Heart left ventricle (tissue), 16 donors: ENCODE results near the gene HIRIP3. TPM values are rescaled to one million over a fixed set of nuclear protein-coding genes. Genes with fewer than 3 reads are reported as not detected.

Source experiments
- ATAC-seq, 4 donors: fragments of 200-7000 bp; cut with Tn5 transposase; one replicate each; pipeline ENCODE4 v1.9.1; 2020 to 2022; ENCODE audit warnings: moderate library complexity in 4 of 4, mild to moderate bottlenecking in 3 of 4, moderate number of reproducible peaks in 1 of 4
- DNase-seq, 5 donors: peaks; one replicate each; pipeline ENCODE4 v3.0.0-alpha.2; 2020
- H3K27ac ChIP-seq, 12 donors: fragments of 200-600 bp; sonication (generic) in 4 of 12; one replicate each; pipeline versions ENCODE4 v1.5.0 to v1.8.0; 2016 to 2022; ENCODE audit warnings: mild to moderate bottlenecking in 2 of 12
- H3K27me3 ChIP-seq, 9 donors: fragments of 200-600 bp; sonication (generic) in 2 of 9; one replicate each; pipeline versions ENCODE4 v1.5.1 to v1.8.0; 2016 to 2022; ENCODE audit warnings: mild to moderate bottlenecking in 3 of 9
- H3K36me3 ChIP-seq, 9 donors: fragments of 200-600 bp; sonication (generic) in 2 of 9; one replicate each; pipeline versions ENCODE4 v1.5.0 to v1.8.0; 2018 to 2022; ENCODE audit warnings: mild to moderate bottlenecking in 2 of 9
- H3K4me1 ChIP-seq, 12 donors: fragments of 200-600 bp; sonication (generic) in 4 of 12; one replicate each; pipeline versions ENCODE4 v1.5.0 to v1.8.0; 2016 to 2022; ENCODE audit warnings: mild to moderate bottlenecking in 3 of 12
- H3K4me3 ChIP-seq, 12 donors: fragments of 200-600 bp; sonication (generic) in 4 of 12; one replicate each; pipeline versions ENCODE4 v1.5.0 to v1.8.0; 2017 to 2022; ENCODE audit warnings: mild to moderate bottlenecking in 9 of 12, moderate library complexity in 4 of 12
- H3K9me3 ChIP-seq, 12 donors: fragments of 200-600 bp; sonication (generic) in 4 of 12; one replicate each; pipeline versions ENCODE4 v1.5.0 to v1.8.0; 2016 to 2022; ENCODE audit warnings: mild to moderate bottlenecking in 1 of 12
- CTCF ChIP-seq, 12 donors: fragments of 200-600 bp; sonication (generic) in 4 of 12; IDR thresholded peaks; one replicate each; pipeline versions ENCODE4 v1.5.0 to v1.8.0; 2018 to 2022; ENCODE audit warnings: antibody characterized with exemption in 12 of 12, mild to moderate bottlenecking in 5 of 12
- POLR2A ChIP-seq, 2 donors: fragments of 450-650 bp; IDR thresholded peaks; one replicate each; pipeline ENCODE4 v1.6.1; 2017; ENCODE audit warnings: antibody characterized with exemption in 2 of 2, mild to moderate bottlenecking in 2 of 2, moderate library complexity in 2 of 2
- WGBS, 4 donors: extraction: QIAGEN DNeasy Blood & Tissue Kit in 2 of 4; methylation state at CpG; one replicate each; pipeline versions ENCODE4 v1.1.5 to v1.1.7; 2013 to 2018; 5-methylcytosine and 5-hydroxymethylcytosine counted together
- intact Hi-C, 10 donors: fragments of 100-400 bp; cut with DNase I; formaldehyde crosslinking; loops; one replicate each; pipeline versions ENCODE4 v1.11.1 to v1.14.2; 2022
- polyA plus RNA-seq, 2 donors: library from polyadenylated mRNA; stranded (reverse); fragments of 200-250 nt; gene quantifications; one replicate each; pipeline ENCODE4 v1.2.3, GENCODE V29; 2013
- total RNA-seq, 9 donors: library from RNA; depleted of rRNA in 2 of 9; stranded (reverse); fragments of >200 nt in 2 of 9; fragmentation: NEBNext Ultra II Directional in 3 of 9; extraction: Animal tissue kit (Norgen Biotek cat#: 25700) in 3 of 9; gene quantifications; one replicate each; pipeline versions ENCODE4 v1.1.0 to v1.2.4, GENCODE V29; 2016 to 2023
- donor health status: ischemic (EF 13 %, LVEDD 7.1; RV severe dilation, severe dysfunction).
- donor health status: healthy with polysubstance abuse.
- donor health status: DM: no; HTN: yes; CAD: no.
- donor health status: DM: no; HTN: no; CAD: no.
- donor health status: ischemic (EF 25% LVEDD 6.9; RV normal size, moderate dysfunction).
- donor health status: ischemic (EF 25% LVEDD 5.7; RV mildly dilated, moderate dysfunction).
- donor health status: healthy.
- donor health status: DM: yes; HTN: yes; CAD: no.
- donor health status: ischemic (EF 35%, LVEDD 5.7; RV mildly dilated, moderate dysfunction).
- donor health status: nonischemic (EF 11% LVEDD 7.7; RV severe dilation, severe dysfunction).
- donor health status: DM: yes; HTN: yes; CAD: no.
- donor health status: PGD.
- donor health status: ischemic (EF 29% LVEDD 5.4; RV normal size, mild dysfunction).
- donor health status: nonischemic (EF 23%, LVEDD 6.1; RV moderate dilation, normal function).

Gene HIRIP3
- total and polyA plus RNA-seq, 11 donors, result 13.3 to 27.4 (median 17.6) TPM

DNA sequence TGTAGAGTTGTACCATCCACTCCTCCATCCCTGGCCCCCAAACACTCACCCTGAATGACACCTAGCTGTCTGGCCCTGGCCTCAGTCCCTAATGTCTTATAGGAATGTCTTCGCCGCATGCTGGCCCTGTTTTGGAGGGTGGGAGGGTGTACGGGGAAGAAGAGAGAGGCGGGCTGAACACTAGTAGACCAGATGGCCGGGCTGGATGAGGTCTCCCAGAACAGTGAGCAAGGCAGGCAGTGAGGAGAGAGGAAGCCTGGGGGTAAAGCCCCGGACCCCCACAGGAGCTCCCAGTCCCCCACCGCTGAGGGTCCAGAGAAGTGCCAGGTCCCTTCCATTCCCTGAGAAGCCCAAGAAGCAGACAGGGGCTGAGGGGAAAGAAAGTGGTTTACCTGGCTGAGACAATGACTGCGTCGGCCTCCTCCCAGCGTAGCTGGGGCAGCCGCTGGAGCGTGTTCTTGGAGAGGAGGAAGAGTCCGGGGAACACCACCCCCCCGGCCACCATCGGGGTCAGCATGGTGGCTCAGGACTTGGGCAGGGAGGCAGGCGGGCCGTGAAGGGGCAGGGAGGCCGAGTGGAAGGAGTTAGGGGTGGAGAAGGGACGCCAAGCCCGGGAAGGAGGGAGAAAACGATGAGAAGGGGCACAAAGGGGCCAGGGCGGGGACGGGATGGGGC is 34.7 kb upstream of the HIRIP3 start:
- no peak for ATAC-seq
- no peaks in the 10 kb centered on the region for H3K36me3 ChIP-seq
- intact Hi-C loops, result loop anchor here in 1 of 10 donors (10.0 kb wide), 1 partner anchor 65 kb away; the partner anchor contains the start of genes TBX6 and YPEL3
- TF ChIP-seq CTCF (IDR thresholded peaks at IDR 0.05), result no peak
- no peak for TF ChIP-seq POLR2A (IDR thresholded peaks at IDR 0.05)
- no peaks in the 10 kb centered on the region for H3K9me3 ChIP-seq
- H3K27ac ChIP-seq, result no peak overlapping the region
- H3K27me3 ChIP-seq, result peaks cover 25 to 90% (median 62%) of the 10 kb centered on the region in 9 donors
- peaks cover 0 to 11% (median 0%) of the 10 kb centered on the region in 12 donors for H3K4me1 ChIP-seq
- WGBS, 4 donors, result 21 to 25% (median 22%) methylated on average over 22 to 23 of the region's 23 CpGs
- H3K4me3 ChIP-seq, result no peak overlapping the region
- no peak for DNase-seq

DNA sequence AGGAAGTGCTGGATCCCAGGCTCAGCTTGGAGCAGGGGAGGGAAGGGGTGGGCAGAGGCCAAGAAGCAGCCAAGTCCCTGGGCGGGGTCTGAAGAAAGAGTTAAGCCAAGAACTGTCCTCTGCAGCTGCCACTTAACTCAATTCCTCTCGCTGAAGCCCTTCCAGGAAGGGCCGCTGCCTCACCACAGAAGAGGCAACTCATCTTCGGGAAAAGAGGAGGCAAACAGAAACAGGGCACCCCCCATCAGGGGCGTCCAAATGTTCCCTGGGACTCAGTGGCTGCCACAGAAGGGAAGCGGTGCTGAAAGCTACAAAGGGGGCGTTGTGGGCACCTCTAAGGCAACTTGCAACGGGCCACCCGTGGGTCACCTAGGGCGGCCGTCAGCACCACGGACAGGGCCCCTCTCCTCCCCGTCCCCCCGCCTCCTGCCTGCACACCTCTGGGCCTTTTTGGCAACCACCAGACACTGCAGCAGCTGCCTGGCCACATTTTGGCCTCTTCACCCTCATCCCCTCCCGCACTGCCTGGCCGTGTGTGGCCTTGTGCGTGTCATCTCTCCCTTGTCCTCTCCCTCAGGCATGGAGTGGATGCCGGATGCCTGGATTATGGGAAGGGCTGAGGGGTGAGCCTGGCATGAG is 33.1 kb upstream of the HIRIP3 start:
- TF ChIP-seq POLR2A (IDR thresholded peaks at IDR 0.05) (no peak), CTCF (IDR thresholded peaks at IDR 0.05) (no peak)
- H3K4me1 ChIP-seq, result peaks cover 0 to 11% (median 0%) of the 10 kb centered on the region in 12 donors
- peaks cover 23 to 77% (median 55%) of the 10 kb centered on the region in 9 donors for H3K27me3 ChIP-seq
- no peaks in the 10 kb centered on the region for H3K9me3 ChIP-seq
- H3K4me3 ChIP-seq, result no peak overlapping the region
- 11 to 15% (median 14%) methylated on average over 11 to 18 of the region's 18 CpGs for WGBS, 4 donors
- ATAC-seq (peak in 3 of 4 donors; percentile 46 to 75 (median 51)), DNase-seq (peak in 1 of 5 donors; percentile 21)
- H3K36me3 ChIP-seq, result no peaks in the 10 kb centered on the region
- H3K27ac ChIP-seq, result no peak overlapping the region
- intact Hi-C loops, result loop anchor here in 3 of 10 donors (5.0 to 10.0 kb wide), 3 partner anchors 156 to 324 kb away; partner anchors contain the start of gene CDIPT (in 1 of the 3)

DNA sequence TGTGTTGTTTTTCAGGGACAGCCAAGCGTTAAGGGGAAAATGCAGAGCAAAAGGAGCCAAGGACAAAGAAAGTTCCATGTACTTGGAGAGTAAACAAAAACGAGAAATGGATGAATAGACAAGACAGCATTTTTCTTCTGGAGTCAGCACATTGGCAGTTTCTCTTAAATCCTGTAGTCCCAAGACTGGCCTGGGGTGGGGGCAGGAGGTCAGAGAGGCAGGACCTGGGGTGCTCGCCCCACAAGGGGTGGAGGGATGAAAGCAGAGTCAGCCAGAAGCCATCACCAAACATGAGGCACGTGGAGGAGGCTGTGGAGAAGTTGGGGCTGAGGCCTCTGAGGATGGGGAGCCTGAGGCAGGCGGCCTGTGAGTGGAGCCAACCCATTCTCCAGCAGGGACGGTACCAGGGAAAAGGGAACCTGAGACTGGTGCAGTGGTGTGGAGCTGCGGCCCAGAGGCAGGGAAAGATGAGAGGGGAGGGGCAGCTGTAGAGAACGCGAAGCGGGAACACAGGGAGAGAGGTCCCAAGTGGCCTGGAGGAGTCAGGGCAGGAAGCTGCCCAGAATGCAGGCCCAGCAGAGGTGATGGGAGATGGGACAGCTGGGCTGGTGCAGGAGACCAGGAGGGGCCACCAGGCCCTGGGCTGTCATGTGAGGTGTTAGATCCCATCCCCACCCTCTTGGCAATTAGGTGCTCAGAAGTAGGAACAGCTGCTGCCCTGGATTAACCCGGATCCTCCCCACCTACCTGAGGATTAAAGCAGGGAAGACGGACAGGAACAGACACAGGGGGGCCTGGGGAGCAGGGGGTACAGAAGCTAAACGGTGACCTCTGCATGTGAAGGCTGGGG is 32.4 kb upstream of the HIRIP3 start:
- H3K9me3 ChIP-seq, result no peaks in the 10 kb centered on the region
- H3K4me1 ChIP-seq, result peaks cover 0 to 11% (median 0%) of the 10 kb centered on the region in 12 donors
- H3K36me3 ChIP-seq, result no peaks in the 10 kb centered on the region
- no peak overlapping the region for H3K4me3 ChIP-seq
- WGBS, 4 donors, result 36 to 44% (median 39%) methylated on average over 12 to 13 of the region's 13 CpGs
- peaks cover 15 to 69% (median 48%) of the 10 kb centered on the region in 9 donors for H3K27me3 ChIP-seq
- no peak for DNase-seq
- TF ChIP-seq POLR2A (IDR thresholded peaks at IDR 0.05) (no peak), CTCF (IDR thresholded peaks at IDR 0.05) (no peak)
- H3K27ac ChIP-seq, result no peak overlapping the region
- ATAC-seq, result no peak
- intact Hi-C loops, result loop anchor here in 3 of 10 donors (5.0 to 10.0 kb wide), 3 partner anchors 156 to 323 kb away; partner anchors contain the start of gene CDIPT (in 1 of the 3)
